Breast epithelium (tissue), 3 donors: ENCODE results near the gene EML6.

Experiments used
- CTCF ChIP-seq, 3 donors: fragments of 450-650 bp; IDR thresholded peaks; one replicate each; pipeline ENCODE4 v1.5.1; 2016 to 2017; ENCODE audit warnings: antibody characterized with exemption in 3 of 3, mild to moderate bottlenecking in 3 of 3, moderate library complexity in 3 of 3
- POLR2A ChIP-seq: fragments of 450-650 bp; IDR thresholded peaks from one replicate; pipeline ENCODE4 v1.6.1; 2016; ENCODE audit warnings: antibody characterized with exemption, mild to moderate bottlenecking, moderate library complexity
- POLR2AphosphoS5 ChIP-seq, 3 donors: sonication (generic); formaldehyde crosslinking; IDR thresholded peaks; one replicate each; pipeline ENCODE4 v1.6.1; 2017; ENCODE audit warnings: antibody characterized with exemption in 3 of 3

DNA sequence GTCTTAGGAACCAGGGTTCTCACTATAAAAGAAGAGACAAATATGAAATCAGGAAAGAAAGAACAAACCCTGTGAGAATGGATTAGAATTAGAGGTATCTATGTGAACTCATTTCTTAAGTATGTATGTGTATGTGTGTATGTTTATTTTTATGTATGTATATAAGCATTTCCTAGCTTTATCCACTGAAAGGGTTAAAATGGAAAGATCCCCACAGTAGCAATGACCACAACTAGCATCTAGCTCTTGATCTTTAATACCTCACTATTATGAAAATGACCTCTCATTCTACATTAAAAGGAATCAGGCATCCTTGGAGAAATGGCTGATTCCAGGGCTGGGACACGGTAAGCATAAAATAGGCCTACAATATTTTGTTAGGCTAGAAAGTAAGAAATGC lies 295.2 kb downstream of the EML6 start:
- TF ChIP-seq CTCF (IDR thresholded peaks at IDR 0.05) (no peak), POLR2A (no peak), POLR2AphosphoS5 (IDR thresholded peaks at IDR 0.05) (no peak)
